ENCODE results near the gene DSCAM. TPM values are rescaled to one million over a fixed set of nuclear protein-coding genes. Genes with fewer than 3 reads are reported as not detected.

Gene DSCAM
- total RNA-seq, 1 experiment from 2014 or later: 0.13 TPM

- TF ChIP-seq, protein P1, sequence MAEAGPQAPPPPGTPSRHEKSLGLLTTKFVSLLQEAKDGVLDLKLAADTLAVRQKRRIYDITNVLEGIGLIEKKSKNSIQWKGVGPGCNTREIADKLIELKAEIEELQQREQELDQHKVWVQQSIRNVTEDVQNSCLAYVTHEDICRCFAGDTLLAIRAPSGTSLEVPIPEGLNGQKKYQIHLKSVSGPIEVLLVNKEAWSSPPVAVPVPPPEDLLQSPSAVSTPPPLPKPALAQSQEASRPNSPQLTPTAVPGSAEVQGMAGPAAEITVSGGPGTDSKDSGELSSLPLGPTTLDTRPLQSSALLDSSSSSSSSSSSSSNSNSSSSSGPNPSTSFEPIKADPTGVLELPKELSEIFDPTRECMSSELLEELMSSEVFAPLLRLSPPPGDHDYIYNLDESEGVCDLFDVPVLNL (CRISPR knock-in tag; IDR thresholded peaks at IDR 0.05; ENCODE audit: borderline replicate concordance, low read depth): no peak
Measured at GRCh38 chr21:40481764-40482163, 365.2 kb downstream of the DSCAM start (continued).

GRCh38 chr21:40474513-40474912 is 372.4 kb downstream of the DSCAM start:
- ChIA-PET CTCF (no interaction called here), POLR2A (no interaction called here)
- H3K4me1 Mint-ChIP-seq: no peaks in the 10 kb centered on the region
- H3K27ac Mint-ChIP-seq: no peak overlapping the region
- peaks cover 3% of the 10 kb centered on the region for H3K36me3 Mint-ChIP-seq
- ATAC-seq: no peak
- TF ChIP-seq ZNF121 (CRISPR knock-in tag; IDR thresholded peaks at IDR 0.05): no peak
- no peak for TF ChIP-seq MXD4 (CRISPR knock-in tag; IDR thresholded peaks at IDR 0.05; ENCODE audit: borderline replicate concordance)
- TF ChIP-seq, protein P2, sequence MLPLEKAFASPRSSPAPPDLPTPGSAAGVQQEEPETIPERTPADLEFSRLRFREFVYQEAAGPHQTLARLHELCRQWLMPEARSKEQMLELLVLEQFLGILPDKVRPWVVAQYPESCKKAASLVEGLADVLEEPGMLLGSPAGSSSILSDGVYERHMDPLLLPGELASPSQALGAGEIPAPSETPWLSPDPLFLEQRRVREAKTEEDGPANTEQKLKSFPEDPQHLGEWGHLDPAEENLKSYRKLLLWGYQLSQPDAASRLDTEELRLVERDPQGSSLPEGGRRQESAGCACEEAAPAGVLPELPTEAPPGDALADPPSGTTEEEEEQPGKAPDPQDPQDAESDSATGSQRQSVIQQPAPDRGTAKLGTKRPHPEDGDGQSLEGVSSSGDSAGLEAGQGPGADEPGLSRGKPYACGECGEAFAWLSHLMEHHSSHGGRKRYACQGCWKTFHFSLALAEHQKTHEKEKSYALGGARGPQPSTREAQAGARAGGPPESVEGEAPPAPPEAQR (CRISPR knock-in tag; IDR thresholded peaks at IDR 0.05): no peak
- TF ChIP-seq SP1 (CRISPR knock-in tag; conservative IDR thresholded peaks at IDR 0.05): no peak
- no peak for TF ChIP-seq ZBTB21 (CRISPR knock-in tag; IDR thresholded peaks at IDR 0.05; ENCODE audit: borderline replicate concordance)
- no peak for TF ChIP-seq CBFB (CRISPR knock-in tag; IDR thresholded peaks at IDR 0.05; ENCODE audit: low read depth)
- TF ChIP-seq PRRX2 (CRISPR knock-in tag; IDR thresholded peaks at IDR 0.05): no peak
- TF ChIP-seq, protein P3, sequence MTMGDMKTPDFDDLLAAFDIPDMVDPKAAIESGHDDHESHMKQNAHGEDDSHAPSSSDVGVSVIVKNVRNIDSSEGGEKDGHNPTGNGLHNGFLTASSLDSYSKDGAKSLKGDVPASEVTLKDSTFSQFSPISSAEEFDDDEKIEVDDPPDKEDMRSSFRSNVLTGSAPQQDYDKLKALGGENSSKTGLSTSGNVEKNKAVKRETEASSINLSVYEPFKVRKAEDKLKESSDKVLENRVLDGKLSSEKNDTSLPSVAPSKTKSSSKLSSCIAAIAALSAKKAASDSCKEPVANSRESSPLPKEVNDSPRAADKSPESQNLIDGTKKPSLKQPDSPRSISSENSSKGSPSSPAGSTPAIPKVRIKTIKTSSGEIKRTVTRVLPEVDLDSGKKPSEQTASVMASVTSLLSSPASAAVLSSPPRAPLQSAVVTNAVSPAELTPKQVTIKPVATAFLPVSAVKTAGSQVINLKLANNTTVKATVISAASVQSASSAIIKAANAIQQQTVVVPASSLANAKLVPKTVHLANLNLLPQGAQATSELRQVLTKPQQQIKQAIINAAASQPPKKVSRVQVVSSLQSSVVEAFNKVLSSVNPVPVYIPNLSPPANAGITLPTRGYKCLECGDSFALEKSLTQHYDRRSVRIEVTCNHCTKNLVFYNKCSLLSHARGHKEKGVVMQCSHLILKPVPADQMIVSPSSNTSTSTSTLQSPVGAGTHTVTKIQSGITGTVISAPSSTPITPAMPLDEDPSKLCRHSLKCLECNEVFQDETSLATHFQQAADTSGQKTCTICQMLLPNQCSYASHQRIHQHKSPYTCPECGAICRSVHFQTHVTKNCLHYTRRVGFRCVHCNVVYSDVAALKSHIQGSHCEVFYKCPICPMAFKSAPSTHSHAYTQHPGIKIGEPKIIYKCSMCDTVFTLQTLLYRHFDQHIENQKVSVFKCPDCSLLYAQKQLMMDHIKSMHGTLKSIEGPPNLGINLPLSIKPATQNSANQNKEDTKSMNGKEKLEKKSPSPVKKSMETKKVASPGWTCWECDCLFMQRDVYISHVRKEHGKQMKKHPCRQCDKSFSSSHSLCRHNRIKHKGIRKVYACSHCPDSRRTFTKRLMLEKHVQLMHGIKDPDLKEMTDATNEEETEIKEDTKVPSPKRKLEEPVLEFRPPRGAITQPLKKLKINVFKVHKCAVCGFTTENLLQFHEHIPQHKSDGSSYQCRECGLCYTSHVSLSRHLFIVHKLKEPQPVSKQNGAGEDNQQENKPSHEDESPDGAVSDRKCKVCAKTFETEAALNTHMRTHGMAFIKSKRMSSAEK (CRISPR knock-in tag; IDR thresholded peaks at IDR 0.05; ENCODE audit: borderline replicate concordance): no peak
- TF ChIP-seq ATF1 (CRISPR knock-in tag; IDR thresholded peaks at IDR 0.05): no peak
- TF ChIP-seq ZNF263 (CRISPR knock-in tag; IDR thresholded peaks at IDR 0.05; ENCODE audit: low read depth): no peak
- TF ChIP-seq ATF6 (CRISPR knock-in tag; IDR thresholded peaks at IDR 0.05): no peak
- no peak for TF ChIP-seq AR (CRISPR knock-in tag; IDR thresholded peaks at IDR 0.05)
- TF ChIP-seq, protein P4, sequence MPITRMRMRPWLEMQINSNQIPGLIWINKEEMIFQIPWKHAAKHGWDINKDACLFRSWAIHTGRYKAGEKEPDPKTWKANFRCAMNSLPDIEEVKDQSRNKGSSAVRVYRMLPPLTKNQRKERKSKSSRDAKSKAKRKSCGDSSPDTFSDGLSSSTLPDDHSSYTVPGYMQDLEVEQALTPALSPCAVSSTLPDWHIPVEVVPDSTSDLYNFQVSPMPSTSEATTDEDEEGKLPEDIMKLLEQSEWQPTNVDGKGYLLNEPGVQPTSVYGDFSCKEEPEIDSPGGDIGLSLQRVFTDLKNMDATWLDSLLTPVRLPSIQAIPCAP (CRISPR knock-in tag; IDR thresholded peaks at IDR 0.05): no peak
- TF ChIP-seq USF2 (CRISPR knock-in tag; IDR thresholded peaks at IDR 0.05): no peak
- TF ChIP-seq, protein P5, sequence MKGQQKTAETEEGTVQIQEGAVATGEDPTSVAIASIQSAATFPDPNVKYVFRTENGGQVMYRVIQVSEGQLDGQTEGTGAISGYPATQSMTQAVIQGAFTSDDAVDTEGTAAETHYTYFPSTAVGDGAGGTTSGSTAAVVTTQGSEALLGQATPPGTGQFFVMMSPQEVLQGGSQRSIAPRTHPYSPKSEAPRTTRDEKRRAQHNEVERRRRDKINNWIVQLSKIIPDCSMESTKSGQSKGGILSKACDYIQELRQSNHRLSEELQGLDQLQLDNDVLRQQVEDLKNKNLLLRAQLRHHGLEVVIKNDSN (CRISPR knock-in tag; IDR thresholded peaks at IDR 0.05): no peak
- no peak for TF ChIP-seq NFE2L1 (CRISPR knock-in tag; IDR thresholded peaks at IDR 0.05)
- no peak for DNase-seq (ENCODE audit: low spot score)
- no peaks in the 10 kb centered on the region for H3K27me3 Mint-ChIP-seq (ENCODE audit: low read depth)
- H3K9me3 Mint-ChIP-seq: peaks cover 11% of the 10 kb centered on the region
- H3K4me3 Mint-ChIP-seq: no peak overlapping the region
